Right ventricle myocardium inferior (tissue), 1 donor: ENCODE data around the gene CDC20B. TPM values are rescaled to one million over a fixed set of nuclear protein-coding genes. Genes with fewer than 3 reads are reported as not detected.

Experiments used
- ATAC-seq: fragments of 200-7000 bp; cut with Tn5 transposase; one replicate; pipeline ENCODE4 v1.9.1; 2020; ENCODE audit warnings: mild to moderate bottlenecking, moderate library complexity
- DNase-seq: peaks from one replicate; pipeline ENCODE4 v3.0.0; 2021; ENCODE audit errors: missing footprints
- intact Hi-C: fragments of 100-400 bp; cut with DNase I; formaldehyde crosslinking; loops from one replicate; pipeline ENCODE4 v1.11.0; 2022
- total RNA-seq: library from RNA; stranded (reverse); fragmentation: NEBNext Ultra II Directional; extraction: Animal tissue kit (Norgen Biotek cat#: 25700); gene quantifications from one replicate; pipeline ENCODE4 v1.2.1, GENCODE V29; 2021
- donor health status: DM: no; HTN: yes; CAD: no; lungs with severe emphysema.

The CDC20B gene
- total RNA-seq, 1 donor from 2014 or later = not detected

- DNase-seq (no peak), ATAC-seq (no peak)
- intact Hi-C loops = no loop called here
Observed at GRCh38 chr5:55171471-55171870, 1.5 kb downstream of the CDC20B start.

GRCh38 chr5:55162666-55163065 lies 10.3 kb downstream of the CDC20B start:
- DNase-seq = no peak
- ATAC-seq = no peak
- intact Hi-C loops = no loop called here

GRCh38 chr5:55160493-55161209 lies 12.3 kb downstream of the CDC20B start:
- intact Hi-C loops = no loop called here
- ATAC-seq (peak; percentile 86), DNase-seq (no peak)

GRCh38 chr5:55159763-55160492 lies 13.0 kb downstream of the CDC20B start, which contains the start of gene GPX8:
GPX8 (plus strand) TSS chr5:55160171; CDS start chr5:55160193, 22 bp downstream.
- no peak for DNase-seq
- ATAC-seq = peak; percentile 84
- intact Hi-C loops = no loop called here

GRCh38 chr5:55154873-55155272 lies 18.1 kb downstream of the CDC20B start:
- ATAC-seq (no peak), DNase-seq (no peak)
- intact Hi-C loops = no loop called here

- DNase-seq = no peak
- ATAC-seq = no peak
- intact Hi-C loops = no loop called here
Observed at GRCh38 chr5:55151923-55152842, 20.8 kb downstream of the CDC20B start.

GRCh38 chr5:55149308-55149795 lies 23.6 kb downstream of the CDC20B start:
- ATAC-seq (no peak), DNase-seq (no peak)
- intact Hi-C loops = loop anchor here (5.0 kb wide), 1 partner anchor 242 kb away; no protein-coding TSS in a partner anchor

- ATAC-seq (peak; percentile 74), DNase-seq (no peak)
- intact Hi-C loops = loop anchor here (1.0 to 5.0 kb wide), 2 partner anchors 202 to 239 kb away; no protein-coding TSS in a partner anchor
Observed at GRCh38 chr5:55146543-55147151, 26.3 kb downstream of the CDC20B start.

GRCh38 chr5:55146080-55146479 lies 26.9 kb downstream of the CDC20B start:
- DNase-seq (no peak), ATAC-seq (no peak)
- intact Hi-C loops = loop anchor here (1.0 to 5.0 kb wide), 2 partner anchors 202 to 239 kb away; no protein-coding TSS in a partner anchor

- no peak for DNase-seq
- ATAC-seq = no peak
- intact Hi-C loops = no loop called here
Observed at GRCh38 chr5:55143624-55144023, 29.4 kb downstream of the CDC20B start.

- intact Hi-C loops = no loop called here
- ATAC-seq (no peak), DNase-seq (no peak)
Observed at GRCh38 chr5:55141945-55142690, 30.9 kb downstream of the CDC20B start.

- intact Hi-C loops = no loop called here
- DNase-seq = no peak
- no peak for ATAC-seq
Observed at GRCh38 chr5:55140908-55141665, 31.9 kb downstream of the CDC20B start.

- DNase-seq (no peak), ATAC-seq (no peak)
- intact Hi-C loops = no loop called here
Observed at GRCh38 chr5:55136521-55136920, 36.5 kb downstream of the CDC20B start.

GRCh38 chr5:55134053-55134722 lies 38.8 kb downstream of the CDC20B start:
- ATAC-seq (no peak), DNase-seq (no peak)
- intact Hi-C loops = no loop called here

GRCh38 chr5:55123365-55123764 lies 49.6 kb downstream of the CDC20B start:
- DNase-seq = no peak
- intact Hi-C loops = no loop called here
- no peak for ATAC-seq

GRCh38 chr5:55114061-55114460 lies 58.9 kb downstream of the CDC20B start:
- ATAC-seq = no peak
- no peak for DNase-seq

GRCh38 chr5:55113327-55113726 lies 59.6 kb downstream of the CDC20B start:
- DNase-seq (no peak), ATAC-seq (no peak)
- intact Hi-C loops = no loop called here

More at GRCh38 chr5:55114061-55114460, 58.9 kb downstream of the CDC20B start:
- intact Hi-C loops = no loop called here
